Testis (tissue), 2 donors: ENCODE results near the gene DGLUCY.

Experiments
- CTCF ChIP-seq, 3 experiments: fragments of 450-650 bp in 2 of 3; fragments of 200-600 bp in 1 of 3; sonication (generic) in 1 of 3; IDR thresholded peaks; one replicate each; pipeline ENCODE4 v1.5.1; 2016 to 2019; ENCODE audit warnings: antibody characterized with exemption in 3 of 3, mild to moderate bottlenecking in 2 of 3, moderate library complexity in 1 of 3
- POLR2A ChIP-seq: fragments of 450-650 bp; IDR thresholded peaks from one replicate; pipeline ENCODE4 v1.6.1; 2017; ENCODE audit warnings: antibody characterized with exemption, mild to moderate bottlenecking, moderate library complexity

- TF ChIP-seq CTCF (IDR thresholded peaks at IDR 0.05) (no peak), POLR2A (no peak)
These were observed 46.0 kb downstream of the DGLUCY start for GRCh38 chr14:91159906-91160305.
